Measurements from ENCODE around the gene CYP19A1.

GRCh38 chr15:51327081-51327480 lies 11.3 kb downstream of the CYP19A1 start:
- TF ChIP-seq CTCF (IDR thresholded peaks at IDR 0.05): no peak
- TF ChIP-seq POLR2A (IDR thresholded peaks at IDR 0.05): no peak

Data from sigmoid colon (tissue), 3 donors.